H9 (cell line): Measurements from ENCODE around the gene KRTAP2-2. TPM values are rescaled to one million over a fixed set of nuclear protein-coding genes. Genes with fewer than 3 reads are reported as not detected.

ENCODE experiments used
- DNase-seq: peaks from one replicate; pipeline ENCODE4 v3.0.0-alpha.2; 2017
- H2AFZ ChIP-seq: one replicate; pipeline ENCODE4 v1.6.1; 2013; ENCODE audit warnings: mild to moderate bottlenecking, low read length, control low read depth, moderate library complexity
- H2AK5ac ChIP-seq: 2 replicates; pipeline ENCODE4 v1.6.1; 2013; ENCODE audit warnings: low read length, control low read depth, mixed read lengths; ENCODE audit not compliant: insufficient read length
- H2BK120ac ChIP-seq: one replicate; pipeline ENCODE4 v1.6.1; 2013; ENCODE audit warnings: low read depth, mild to moderate bottlenecking, low read length, control low read depth, inconsistent platforms; ENCODE audit not compliant: poor library complexity, severe bottlenecking
- H2BK12ac ChIP-seq: 2 replicates; pipeline ENCODE4 v1.6.1; 2013; ENCODE audit warnings: low read length, control low read depth, mixed read lengths, low read depth; ENCODE audit not compliant: insufficient read length
- H2BK15ac ChIP-seq: 2 replicates; pipeline ENCODE4 v1.6.1; 2013; ENCODE audit warnings: low read depth, low read length, control low read depth
- H2BK20ac ChIP-seq: one replicate; pipeline ENCODE4 v1.6.1; 2013; ENCODE audit warnings: low read depth, mild to moderate bottlenecking, low read length, control low read depth, inconsistent platforms; ENCODE audit not compliant: poor library complexity, severe bottlenecking
- H2BK5ac ChIP-seq: 2 replicates; pipeline ENCODE4 v1.6.1; 2013; ENCODE audit warnings: low read length, control low read depth, mixed read lengths; ENCODE audit not compliant: insufficient read length
- H3K14ac ChIP-seq: 2 replicates; pipeline ENCODE4 v1.6.1; 2013; ENCODE audit warnings: low read length, control low read depth; ENCODE audit not compliant: insufficient read depth
- H3K18ac ChIP-seq: 2 replicates; pipeline ENCODE4 v1.6.1; 2013; ENCODE audit warnings: low read depth, mild to moderate bottlenecking, mixed read lengths, low read length, control low read depth; ENCODE audit not compliant: insufficient read length
- H3K23ac ChIP-seq: 2 replicates; pipeline ENCODE4 v1.6.1; 2013; ENCODE audit warnings: low read length, control low read depth, mixed read lengths, low read depth; ENCODE audit not compliant: insufficient read length
- H3K23me2 ChIP-seq: 2 replicates; pipeline ENCODE4 v1.6.1; 2013; ENCODE audit warnings: low read depth, mild to moderate bottlenecking, mixed read lengths, low read length, control low read depth; ENCODE audit not compliant: insufficient read length, poor library complexity, severe bottlenecking
- H3K27ac ChIP-seq: 2 replicates; pipeline ENCODE4 v1.5.1; 2013; ENCODE audit warnings: low read length, control low read depth, mixed read lengths, low read depth; ENCODE audit not compliant: insufficient read length
- H3K27me3 ChIP-seq: 2 replicates; pipeline ENCODE4 v1.6.1; 2013; ENCODE audit warnings: low read length, control low read depth, inconsistent platforms; ENCODE audit not compliant: insufficient read depth
- H3K4ac ChIP-seq: 2 replicates; pipeline ENCODE4 v1.6.1; 2013; ENCODE audit warnings: low read depth, mild to moderate bottlenecking, control low read depth, inconsistent platforms, low read length, moderate library complexity
- H3K4me1 ChIP-seq: 2 replicates; pipeline ENCODE4 v1.6.1; 2013; ENCODE audit warnings: low read length, control low read depth, inconsistent platforms; ENCODE audit not compliant: insufficient read depth
- H3K4me2 ChIP-seq: 2 replicates; pipeline ENCODE4 v1.6.1; 2013; ENCODE audit warnings: low read length, control low read depth, mixed read lengths; ENCODE audit not compliant: insufficient read length, insufficient read depth
- H3K56ac ChIP-seq: 2 replicates; pipeline ENCODE4 v1.6.1; 2013; ENCODE audit warnings: low read depth, mild to moderate bottlenecking, mixed read lengths, low read length, control low read depth; ENCODE audit not compliant: insufficient read length
- H3K79me1 ChIP-seq: 2 replicates; pipeline ENCODE4 v1.6.1; 2013; ENCODE audit warnings: low read depth, mild to moderate bottlenecking, moderate library complexity, low read length, control low read depth, inconsistent platforms; ENCODE audit not compliant: insufficient read depth, poor library complexity, severe bottlenecking
- H3K79me2 ChIP-seq: 2 replicates; pipeline ENCODE4 v1.6.1; 2013; ENCODE audit warnings: low read length, control low read depth, inconsistent platforms; ENCODE audit not compliant: insufficient read depth
- H3K9ac ChIP-seq: 2 replicates; pipeline ENCODE4 v1.6.1; 2013; ENCODE audit warnings: low read length, control low read depth, mixed read lengths; ENCODE audit not compliant: insufficient read length; ENCODE audit errors: extremely low read depth
- H3K9me3 ChIP-seq: one replicate; pipeline ENCODE4 v1.6.1; 2013; ENCODE audit warnings: low read depth, low read length, inconsistent platforms; ENCODE audit not compliant: control insufficient read depth
- H3T11ph ChIP-seq: one replicate; pipeline ENCODE4 v1.6.1; 2013; ENCODE audit warnings: mild to moderate bottlenecking, low read length, control low read depth, inconsistent platforms
- H4K20me1 ChIP-seq: one replicate; pipeline ENCODE4 v1.6.1; 2013; ENCODE audit not compliant: control insufficient read depth, insufficient read length, insufficient read depth
- H4K5ac ChIP-seq: 2 replicates; pipeline ENCODE4 v1.6.1; 2013; ENCODE audit warnings: low read depth, mild to moderate bottlenecking, mixed read lengths, low read length, control low read depth; ENCODE audit not compliant: insufficient read length
- H4K8ac ChIP-seq: replicated peaks from 2 replicates; pipeline ENCODE4 v1.6.1; 2013; ENCODE audit warnings: low read length, control low read depth, mixed read lengths, low read depth; ENCODE audit not compliant: insufficient read length
- H4K91ac ChIP-seq: 2 replicates; pipeline ENCODE4 v1.6.1; 2013; ENCODE audit warnings: low read depth, mild to moderate bottlenecking, moderate library complexity, mixed read lengths, low read length, control low read depth; ENCODE audit not compliant: insufficient read length
- H3K27ac Mint-ChIP-seq, 3 experiments: 2 replicates in 2 of 3; 3 replicates in 1 of 3; pipeline ENCODE4 v1.8.0; 2020 to 2021; ENCODE audit warnings: mixed read lengths in 3 of 3, mild to moderate bottlenecking in 1 of 3, moderate library complexity in 1 of 3
- H3K27me3 Mint-ChIP-seq: 2 replicates; pipeline ENCODE4 v1.8.0; 2021; ENCODE audit warnings: low read depth, mild to moderate bottlenecking, moderate library complexity, mixed read lengths
- H3K36me3 Mint-ChIP-seq, 3 experiments: 2 replicates in 2 of 3; 3 replicates in 1 of 3; pipeline ENCODE4 v1.8.0; 2020 to 2021; ENCODE audit warnings: low read depth in 3 of 3, mixed read lengths in 3 of 3; ENCODE audit not compliant: insufficient read depth in 1 of 3
- H3K4me1 Mint-ChIP-seq, 2 experiments: 2 replicates each; pipeline ENCODE4 v1.8.0; 2020; ENCODE audit warnings: mixed read lengths in 2 of 2
- H3K4me3 Mint-ChIP-seq, 2 experiments: 2 replicates in 1 of 2; 3 replicates in 1 of 2; pipeline ENCODE4 v1.8.0; 2020 to 2021; ENCODE audit warnings: mild to moderate bottlenecking in 2 of 2, mixed read lengths in 2 of 2, moderate library complexity in 1 of 2
- H3K9me3 Mint-ChIP-seq, 2 experiments: 2 replicates in 1 of 2; 3 replicates in 1 of 2; pipeline ENCODE4 v1.8.0; 2020; ENCODE audit warnings: mild to moderate bottlenecking in 2 of 2, mixed read lengths in 2 of 2, moderate library complexity in 1 of 2
- CTCF ChIP-seq: fragments of 200-600 bp; sonication (generic); conservative IDR thresholded peaks from 3 replicates; pipeline ENCODE4 v1.8.0; 2021; ENCODE audit warnings: antibody characterized with exemption, mild to moderate bottlenecking
- WGBS: extraction: QIAGEN DNeasy Blood & Tissue Kit; methylation state at CpG from one replicate; pipeline ENCODE4 v1.1.7; 2013; ENCODE audit warnings: missing lambda C conversion rate, low lambda C conversion rate, mixed read lengths; ENCODE audit not compliant: insufficient read length; ENCODE audit errors: extremely low coverage; 5-methylcytosine and 5-hydroxymethylcytosine counted together
- total RNA-seq: library from RNA; stranded (reverse); gene quantifications from 2 replicates; pipeline ENCODE4 v1.2.1, GENCODE V29; 2021

Gene KRTAP2-2
- total RNA-seq, 1 experiment from 2014 or later, result not detected

- H3K9ac ChIP-seq, result no peak overlapping the region
- TF ChIP-seq CTCF, result no peak
- no peaks in the 10 kb centered on the region for H3K4me1 ChIP-seq
- Mint-ChIP-seq H3K36me3 (no peaks in the 10 kb centered on the region), H3K4me1 (peaks cover 9 to 12% of the 10 kb centered on the region in 2 experiments), H3K9me3 (no peaks in the 10 kb centered on the region; a peak in 1 of 5 replicates), H3K4me3 (no peak overlapping the region), H3K27me3 (no peaks in the 10 kb centered on the region; the same call in 1 of the 2 replicates), H3K27ac (no peak overlapping the region)
- no peak overlapping the region for H3K23ac ChIP-seq
- no peak overlapping the region for H3K4me2 ChIP-seq
- no peaks in the 10 kb centered on the region for H3K23me2 ChIP-seq
- H2BK120ac ChIP-seq, result no peak overlapping the region
- no peaks in the 10 kb centered on the region for H3K9me3 ChIP-seq
- WGBS, result no CpG with 5 or more reads among the region's 4 CpGs
- no peak overlapping the region for H3K4ac ChIP-seq
- no peak overlapping the region for H3K56ac ChIP-seq
- no peaks in the 10 kb centered on the region for H3K27me3 ChIP-seq
- H3K27ac ChIP-seq, result no peak overlapping the region
- H2AFZ ChIP-seq, result no peak overlapping the region
- no peak overlapping the region for H4K5ac ChIP-seq
- no peaks in the 10 kb centered on the region for H3K79me1 ChIP-seq
- H3K18ac ChIP-seq, result no peak overlapping the region
- no peaks in the 10 kb centered on the region for H4K20me1 ChIP-seq
- no peak overlapping the region for H2BK5ac ChIP-seq
- no peak overlapping the region for H4K91ac ChIP-seq
- no peak overlapping the region for H2BK15ac ChIP-seq
- no peak overlapping the region for H2BK12ac ChIP-seq
- no peak overlapping the region for H3K14ac ChIP-seq
- no peak overlapping the region for H2BK20ac ChIP-seq
- no peak overlapping the region for H4K8ac ChIP-seq
- no peak overlapping the region for H2AK5ac ChIP-seq
- no peak for DNase-seq
- no peak overlapping the region for H3T11ph ChIP-seq
- no peaks in the 10 kb centered on the region for H3K79me2 ChIP-seq
Observed at GRCh38 chr17:41082626-41083025, 27.6 kb upstream of the KRTAP2-2 start.
